Activated CD4-positive, alpha-beta T cell treated with anti-CD3 and anti-CD28 coated beads, Interleukin-2, Interleukin-6, amounts not matched to agents 100 ng/mL and 50 ng/mL, durations not matched to agents 16 hours and 8 hours (primary cell): ENCODE data around the gene DBP.
A peak's percentile ranks its signal among the peaks of the same experiment; 100 is the strongest.
"Not testable (repeated sequence)": the region's sequence is repeated elsewhere in the genome, so short reads cannot be mapped to it uniquely, and the experiment has no call there.

ENCODE experiments used
- DNase-seq: peaks from one replicate; pipeline ENCODE4 v3.0.0-alpha.2; 2020

Gene DBP

DNA sequence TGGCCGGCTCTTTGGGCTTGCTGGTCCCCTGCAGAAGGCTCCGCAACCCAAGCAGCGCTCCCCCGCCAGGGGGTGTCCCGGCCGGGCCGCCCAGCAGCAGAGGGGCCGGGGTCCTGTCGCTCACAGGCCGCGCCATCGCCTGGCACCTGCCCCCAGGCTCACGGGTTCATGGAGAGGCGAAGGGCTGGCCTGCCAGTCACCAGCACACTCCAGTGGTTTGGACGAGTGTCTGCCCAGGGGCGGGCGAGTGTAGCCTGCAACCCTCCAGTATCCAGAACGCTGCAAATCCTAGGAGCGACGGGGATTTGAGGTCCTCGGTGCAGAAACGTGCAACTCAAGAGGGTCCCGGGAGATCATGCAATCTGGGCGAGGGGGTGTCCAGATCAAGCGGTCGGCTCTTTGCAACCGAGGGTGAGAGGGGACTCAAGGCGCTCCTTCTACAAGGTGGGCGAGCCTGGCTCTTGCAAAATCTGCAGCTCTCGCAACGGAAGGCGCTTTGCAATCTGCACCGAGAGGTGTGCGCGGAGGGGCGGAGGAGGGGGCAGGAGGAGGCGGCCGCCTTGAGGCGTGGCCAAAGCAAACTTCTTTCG is at the start of gene DBP:
Gene DBP (minus strand): TSS at position 521 of the 590 bp plus-strand sequence. CDS start 385 bp downstream, at position 136.
- DNase-seq = no peak

- not testable (repeated sequence) for DNase-seq
Observed at GRCh38 chr19:48686637-48687036, 49.5 kb upstream of the DBP start.

DNA sequence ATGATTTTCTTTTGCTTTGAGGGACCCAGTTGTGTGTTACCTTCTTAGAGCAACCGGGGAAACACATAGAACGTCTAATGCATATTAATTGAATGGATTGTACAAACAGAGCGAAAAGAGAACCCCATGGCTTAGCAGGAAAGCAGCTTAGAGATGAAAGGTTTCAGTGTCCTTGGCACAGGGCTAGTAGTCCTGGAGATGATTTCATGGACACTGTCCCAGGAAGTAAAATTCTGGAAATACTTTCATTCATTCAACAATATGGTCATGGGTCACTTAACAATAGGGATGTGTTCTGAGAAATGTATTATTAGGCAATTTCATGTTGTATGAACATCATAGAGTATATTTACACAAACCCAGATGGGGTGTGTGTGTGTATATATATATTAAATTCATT is 48.9 kb upstream of the DBP start:
- DNase-seq = no peak

GRCh38 chr19:48685583-48685982 is 48.4 kb upstream of the DBP start:
- DNase-seq = no peak

- DNase-seq = peak; percentile 23
Observed at GRCh38 chr19:48683349-48683748, 46.2 kb upstream of the DBP start.

- peak; percentile 7 for DNase-seq
Observed at GRCh38 chr19:48681127-48681470, 43.9 kb upstream of the DBP start.

GRCh38 chr19:48680436-48681126 is 43.4 kb upstream of the DBP start:
- DNase-seq = no peak

GRCh38 chr19:48680006-48680405 is 42.8 kb upstream of the DBP start:
- DNase-seq = not testable (repeated sequence)

DNA sequence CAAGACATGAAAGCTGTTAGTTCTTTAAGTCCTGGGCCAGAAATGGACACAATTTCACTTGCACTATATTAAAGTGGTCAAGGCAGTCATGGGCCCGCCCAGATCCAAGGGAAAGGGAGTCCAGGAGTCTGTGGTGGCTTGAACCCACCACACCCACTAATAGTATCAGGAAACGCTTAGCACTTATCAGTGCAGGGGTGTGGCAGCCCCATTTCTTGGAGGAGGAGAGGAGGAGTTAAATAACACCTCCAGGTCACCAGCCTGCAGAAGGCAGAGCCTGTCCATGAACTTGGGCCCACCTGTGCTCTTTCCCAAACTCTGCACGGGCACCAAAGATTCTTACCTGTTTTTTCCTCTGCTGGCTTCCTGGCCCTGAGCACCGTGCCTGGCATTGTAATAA is 41.0 kb upstream of the DBP start:
- DNase-seq = no peak

GRCh38 chr19:48676887-48677286 is 39.7 kb upstream of the DBP start:
- no peak for DNase-seq

- DNase-seq = no peak
Observed at GRCh38 chr19:48676487-48676886, 39.3 kb upstream of the DBP start.

DNA sequence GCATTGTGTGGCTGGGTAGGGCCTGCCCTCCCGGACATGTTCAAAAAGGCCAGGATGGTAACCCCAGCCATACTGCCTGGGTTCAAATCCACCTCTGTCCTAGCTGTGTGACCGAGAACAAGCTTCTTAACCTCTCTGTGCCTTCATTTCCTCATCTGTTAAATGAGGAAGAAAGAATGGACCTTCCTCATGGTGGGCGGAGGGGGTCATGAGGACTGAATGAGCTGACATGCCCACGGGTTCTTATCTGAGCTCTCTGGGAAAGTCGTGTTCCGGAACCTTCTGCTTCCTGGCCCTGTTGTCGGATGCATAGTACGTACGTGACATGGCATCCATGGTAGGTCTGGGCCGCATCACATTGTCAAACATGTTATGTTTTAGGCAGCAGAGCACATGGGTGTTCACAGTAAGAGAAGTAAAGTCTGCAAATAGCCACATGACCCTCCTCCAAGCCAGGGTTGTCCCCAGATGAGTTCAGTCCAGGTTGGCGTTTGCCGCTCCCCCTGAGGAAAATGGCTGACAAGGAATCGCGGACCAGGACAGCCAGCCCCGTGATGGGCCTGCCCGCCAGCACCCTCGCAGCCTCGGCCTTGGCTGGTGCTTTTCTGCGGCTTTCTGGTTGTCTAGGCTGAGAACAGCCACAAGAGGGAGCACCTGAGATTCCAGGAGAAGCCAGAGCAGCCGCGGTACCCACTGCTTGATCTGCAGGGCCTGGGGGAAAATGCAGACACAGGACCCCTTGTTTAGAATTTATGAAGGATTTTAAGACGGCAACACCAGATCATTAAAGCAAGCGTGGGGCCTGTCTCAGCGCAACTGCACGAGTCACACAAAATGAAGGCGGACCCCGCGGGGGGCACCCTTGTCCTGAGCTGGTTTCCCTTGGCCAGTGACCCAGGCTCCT is 38.0 kb upstream of the DBP start:
- peak; percentile 83 for DNase-seq

DNA sequence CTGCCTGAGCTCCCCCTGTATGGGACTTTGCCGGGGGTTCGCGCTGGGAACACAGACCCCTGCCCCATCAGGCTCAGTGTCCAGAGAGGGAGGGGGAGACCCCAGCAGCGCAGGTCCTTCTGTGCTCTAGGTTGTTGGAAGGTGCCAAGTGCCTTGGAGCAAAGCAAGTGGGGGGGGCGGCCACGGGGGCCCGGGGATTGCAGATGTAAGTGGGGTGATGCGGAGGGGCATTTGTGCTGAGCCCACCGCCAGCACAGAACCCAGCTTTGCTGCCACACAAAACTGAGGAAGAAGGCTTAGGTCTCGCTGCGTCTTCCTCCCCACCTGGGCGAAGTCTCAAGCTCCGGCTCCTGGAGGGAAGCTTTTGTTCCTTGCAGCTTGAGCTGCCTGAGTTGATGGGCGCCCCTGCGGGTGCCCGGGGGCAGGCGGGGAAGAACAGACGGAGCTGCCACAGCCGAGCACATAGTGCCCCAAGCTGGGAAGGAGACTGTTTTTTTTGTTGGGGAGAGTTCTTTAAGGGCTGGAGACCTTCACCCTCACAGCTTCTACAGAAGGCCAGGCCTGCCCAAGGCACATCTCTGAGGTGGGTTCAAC is 37.1 kb upstream of the DBP start:
- DNase-seq = no peak

- DNase-seq = no peak
Observed at GRCh38 chr19:48673436-48674100, 36.4 kb upstream of the DBP start.

DNA sequence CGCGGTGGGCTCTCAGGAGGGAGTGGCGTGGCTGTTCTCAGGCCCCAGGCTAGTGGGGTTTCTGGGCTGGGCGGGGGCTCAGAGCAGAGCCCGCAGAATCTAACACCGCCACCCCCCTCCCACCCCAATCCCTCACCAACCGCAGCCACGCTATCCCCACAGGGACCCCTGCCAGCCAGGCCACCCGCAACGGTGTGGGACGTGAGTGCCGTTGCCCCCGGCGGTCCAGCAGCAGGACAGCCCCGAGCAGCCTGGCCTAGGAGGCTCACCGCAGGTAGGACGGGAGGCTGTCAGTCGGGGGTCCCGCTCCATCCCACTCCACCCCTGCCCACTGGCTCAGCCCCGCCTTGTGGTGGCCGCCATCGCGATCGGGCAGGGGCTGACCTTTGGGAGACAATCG is 35.8 kb upstream of the DBP start, which contains the start of gene NTN5:
Gene NTN5 (minus strand): TSS at position 24 of the 400 bp plus-strand sequence. CDS start 2,031 bp downstream, outside the sequence.
- no peak for DNase-seq

GRCh38 chr19:48671446-48671995 is 34.3 kb upstream of the DBP start:
- DNase-seq = no peak

- no peak for DNase-seq
Observed at GRCh38 chr19:48670699-48671445, 33.7 kb upstream of the DBP start.

DNA sequence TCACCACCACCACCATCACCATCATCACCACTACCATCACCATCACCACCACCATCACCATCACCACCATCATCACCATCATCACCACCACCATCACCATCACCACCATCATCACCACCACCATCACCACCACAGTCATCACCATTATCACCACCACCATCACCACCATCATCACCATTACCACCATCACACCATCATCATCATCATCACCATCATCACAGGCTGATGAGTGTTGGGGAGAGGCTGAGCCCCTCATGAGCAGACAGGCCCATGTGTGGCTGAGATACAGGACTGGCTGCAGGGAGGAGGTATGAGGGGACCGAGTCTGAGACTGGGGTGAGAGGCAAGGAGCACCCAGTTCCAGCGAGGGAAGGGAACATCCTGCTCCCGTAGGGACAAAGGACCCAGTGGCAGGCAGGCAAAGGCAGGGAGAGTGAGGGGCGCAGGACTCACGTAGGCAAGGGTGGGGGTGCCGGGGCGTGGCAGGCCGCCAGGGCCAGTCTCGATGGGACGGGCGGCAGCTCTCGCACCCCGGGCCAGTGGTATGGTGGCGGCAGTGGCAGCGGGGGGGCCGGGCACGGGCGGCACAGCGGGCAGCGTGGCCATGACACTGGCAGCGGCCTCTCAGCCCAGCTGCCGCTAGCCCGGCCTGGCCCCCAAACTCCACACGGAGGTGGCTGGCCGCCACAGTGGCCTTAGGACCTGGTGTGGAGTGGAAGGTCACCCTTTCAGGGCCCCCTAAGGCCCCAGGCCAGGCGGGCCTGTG is 32.9 kb upstream of the DBP start:
- DNase-seq = no peak

DNA sequence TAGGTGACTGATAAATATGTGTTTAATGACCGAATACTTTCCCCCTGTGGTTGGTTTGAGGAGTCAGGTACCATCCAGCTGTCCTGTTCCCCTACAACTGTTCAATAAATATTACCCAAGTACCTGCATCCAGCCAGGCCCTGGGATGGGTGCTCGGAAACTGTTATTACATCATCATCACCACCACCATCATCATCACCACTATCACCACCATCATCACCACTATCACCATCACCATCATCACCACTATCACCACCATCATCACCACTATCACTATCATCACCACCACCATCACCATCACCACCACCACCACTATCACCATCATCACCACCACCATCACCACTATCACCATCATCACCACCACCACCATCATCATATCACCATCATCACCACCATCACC is 31.6 kb upstream of the DBP start:
- DNase-seq = no peak

DNA sequence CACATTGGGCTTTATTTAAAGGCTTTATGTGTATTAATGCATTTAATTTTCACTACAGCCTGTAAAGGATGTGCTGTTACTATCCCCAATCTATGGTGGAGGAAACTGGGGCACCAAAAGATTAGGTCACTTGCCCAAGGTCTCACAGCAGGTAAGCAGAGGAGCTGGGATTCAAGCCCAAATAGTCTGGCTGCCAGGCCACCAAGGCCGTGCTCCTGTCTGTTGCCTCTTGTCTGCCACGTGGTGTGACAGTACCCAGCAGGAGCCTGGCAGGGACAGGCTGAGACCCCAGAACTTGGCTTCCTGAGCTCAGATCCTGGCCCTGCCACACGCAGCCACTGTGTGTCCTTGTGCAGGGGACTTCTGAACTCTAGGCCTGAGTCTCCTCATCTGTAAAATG is 31.2 kb upstream of the DBP start:
- no peak for DNase-seq

- no peak for DNase-seq
Observed at GRCh38 chr19:48665786-48666185, 28.6 kb upstream of the DBP start.
